GM12865 (cell line): Measurements from ENCODE around the gene MYCBP2.

Experiments
- DNase-seq: peaks from one replicate; pipeline ENCODE4 v3.0.0; 2010; ENCODE audit warnings: low read depth
- H3K4me3 ChIP-seq: 2 replicates; pipeline ENCODE4 v1.5.1; 2011; ENCODE audit warnings: mild to moderate bottlenecking, low read depth, low read length, control low read depth
- TF ChIP-seq, protein P1 (sequence below): IDR thresholded peaks from 2 replicates; pipeline ENCODE4 v1.5.1; 2011; ENCODE audit warnings: low read length, control low read depth, low read depth, inconsistent platforms; ENCODE audit not compliant: insufficient read depth; ENCODE audit errors: missing control alignments

MYCBP2 gene

DNA sequence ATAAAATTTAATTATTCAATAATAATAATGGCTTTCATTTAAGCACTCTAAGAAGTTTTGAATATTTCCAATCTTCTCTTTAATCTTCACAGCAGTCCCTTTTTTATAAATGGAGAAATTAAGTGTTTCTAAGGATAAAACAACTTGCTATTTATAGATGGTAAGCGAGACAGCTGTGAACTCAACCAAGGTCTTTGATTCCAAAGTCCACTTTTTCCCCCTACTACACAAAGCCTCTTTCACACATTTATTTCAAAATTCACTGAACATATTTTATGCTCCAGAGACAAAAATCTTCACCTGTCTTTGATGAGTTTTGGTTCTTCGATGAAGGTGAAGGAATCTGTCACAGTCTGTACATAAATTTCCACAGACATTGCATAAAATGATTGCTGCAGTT lies 265.5 kb downstream of the MYCBP2 start:
- TF ChIP-seq, protein P1, sequence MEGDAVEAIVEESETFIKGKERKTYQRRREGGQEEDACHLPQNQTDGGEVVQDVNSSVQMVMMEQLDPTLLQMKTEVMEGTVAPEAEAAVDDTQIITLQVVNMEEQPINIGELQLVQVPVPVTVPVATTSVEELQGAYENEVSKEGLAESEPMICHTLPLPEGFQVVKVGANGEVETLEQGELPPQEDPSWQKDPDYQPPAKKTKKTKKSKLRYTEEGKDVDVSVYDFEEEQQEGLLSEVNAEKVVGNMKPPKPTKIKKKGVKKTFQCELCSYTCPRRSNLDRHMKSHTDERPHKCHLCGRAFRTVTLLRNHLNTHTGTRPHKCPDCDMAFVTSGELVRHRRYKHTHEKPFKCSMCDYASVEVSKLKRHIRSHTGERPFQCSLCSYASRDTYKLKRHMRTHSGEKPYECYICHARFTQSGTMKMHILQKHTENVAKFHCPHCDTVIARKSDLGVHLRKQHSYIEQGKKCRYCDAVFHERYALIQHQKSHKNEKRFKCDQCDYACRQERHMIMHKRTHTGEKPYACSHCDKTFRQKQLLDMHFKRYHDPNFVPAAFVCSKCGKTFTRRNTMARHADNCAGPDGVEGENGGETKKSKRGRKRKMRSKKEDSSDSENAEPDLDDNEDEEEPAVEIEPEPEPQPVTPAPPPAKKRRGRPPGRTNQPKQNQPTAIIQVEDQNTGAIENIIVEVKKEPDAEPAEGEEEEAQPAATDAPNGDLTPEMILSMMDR = no peak
- DNase-seq = no peak
- H3K4me3 ChIP-seq = no peak overlapping the region

DNA sequence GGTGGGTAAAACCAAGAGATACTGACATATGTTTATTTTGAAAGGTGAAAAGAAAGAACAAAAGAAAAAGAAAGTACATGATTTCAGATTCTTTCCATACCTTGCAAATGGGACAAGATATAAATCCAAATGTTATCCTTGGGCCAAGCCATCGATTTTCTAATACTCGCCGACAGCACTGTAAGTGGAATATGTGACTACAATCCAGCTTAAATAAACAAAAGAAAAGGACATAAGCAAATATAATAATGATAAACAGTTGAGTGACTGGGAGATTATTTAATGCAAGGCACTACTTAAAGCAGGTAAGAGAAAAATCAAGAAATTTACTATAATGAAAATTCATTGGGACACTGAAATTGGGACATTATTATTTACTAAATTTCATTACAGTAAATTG lies 270.0 kb downstream of the MYCBP2 start:
- no peak for DNase-seq
- TF ChIP-seq, protein P1 = no peak
- H3K4me3 ChIP-seq = no peak overlapping the region

DNA sequence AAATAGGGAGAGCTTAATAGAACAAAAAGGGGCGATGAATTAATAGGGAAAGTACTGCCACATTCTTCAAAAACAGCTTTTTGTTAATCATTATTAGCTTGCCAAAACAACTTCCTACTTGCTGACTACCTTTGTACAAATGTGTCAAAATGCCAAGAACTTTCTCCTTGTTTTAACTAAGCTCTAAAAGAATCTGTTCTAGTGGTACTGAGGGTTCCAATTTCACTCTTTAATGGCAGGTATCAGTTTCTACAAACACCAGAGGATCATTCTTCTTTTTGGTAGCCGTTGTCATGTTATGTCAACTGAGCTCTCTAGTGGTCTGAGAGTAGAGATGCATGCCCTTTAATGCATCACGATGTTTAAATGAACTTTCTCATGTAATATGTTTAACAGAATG lies 270.5 kb downstream of the MYCBP2 start:
- TF ChIP-seq, protein P1 = no peak
- no peak overlapping the region for H3K4me3 ChIP-seq
- DNase-seq = no peak

DNA sequence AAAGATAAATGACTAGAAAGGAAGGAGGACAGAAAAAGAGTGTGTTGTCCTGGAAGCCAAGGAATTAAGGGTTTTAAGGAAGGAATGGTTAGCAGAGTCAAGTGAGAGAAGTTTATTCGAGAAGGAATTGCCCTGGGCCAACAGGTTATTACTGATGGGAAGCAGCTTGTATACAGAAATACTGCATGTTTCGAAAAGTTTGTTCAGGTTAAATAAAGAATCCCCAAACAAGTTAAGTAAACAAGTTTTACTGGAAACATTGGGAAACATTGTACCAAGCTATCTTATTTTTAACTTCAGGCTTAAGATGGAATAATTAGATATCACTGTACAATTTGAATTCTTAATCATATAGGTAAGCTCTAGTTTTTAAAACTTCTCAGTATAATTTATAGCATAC lies 271.7 kb downstream of the MYCBP2 start:
- DNase-seq = no peak
- H3K4me3 ChIP-seq = no peak overlapping the region

DNA sequence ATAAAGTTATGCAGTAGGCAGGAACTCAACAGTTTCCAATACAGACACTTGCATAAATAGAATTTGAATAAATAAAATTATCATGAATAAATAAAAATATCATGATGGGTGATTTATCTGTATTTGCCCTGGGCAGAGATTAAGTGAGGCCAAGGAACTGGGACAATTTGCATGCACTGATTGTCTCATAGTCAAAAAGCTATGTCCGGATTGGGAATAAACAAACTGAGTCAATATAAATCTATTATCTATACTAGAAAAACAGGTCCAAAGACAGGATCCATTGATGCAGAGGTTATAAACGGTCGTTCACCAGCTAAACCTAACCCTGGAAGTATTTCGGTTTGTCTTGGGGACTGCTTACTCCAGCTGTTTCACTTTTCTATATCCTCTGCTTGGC lies 273.7 kb downstream of the MYCBP2 start:
- DNase-seq = no peak

More for the DNA sequence above, 271.7 kb downstream of the MYCBP2 start:
- TF ChIP-seq, protein P1 = no peak

DNA sequence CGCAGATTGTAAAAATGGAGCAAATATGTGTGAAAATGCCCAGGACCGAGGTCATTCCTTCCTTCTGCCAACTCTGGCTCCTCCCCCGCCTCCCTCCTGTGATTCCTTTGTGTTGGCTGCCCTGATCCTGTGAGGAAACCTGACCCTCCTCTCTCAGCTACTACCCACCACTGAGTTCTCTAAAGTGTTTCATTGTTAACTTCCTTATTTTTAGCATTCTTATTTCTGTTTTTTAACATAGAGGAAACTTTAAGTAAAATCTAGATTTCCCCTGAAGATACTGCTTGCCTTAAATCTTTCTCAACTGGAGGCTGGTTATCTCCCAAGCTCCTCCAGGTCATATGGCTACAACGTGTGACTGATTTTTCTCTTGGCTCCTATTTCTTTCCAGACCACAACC lies 278.2 kb downstream of the MYCBP2 start:
- no peak overlapping the region for H3K4me3 ChIP-seq
- no peak for DNase-seq
- TF ChIP-seq, protein P1 = no peak

More for the DNA sequence above, 273.7 kb downstream of the MYCBP2 start:
- TF ChIP-seq, protein P1 = no peak
- H3K4me3 ChIP-seq = no peak overlapping the region

DNA sequence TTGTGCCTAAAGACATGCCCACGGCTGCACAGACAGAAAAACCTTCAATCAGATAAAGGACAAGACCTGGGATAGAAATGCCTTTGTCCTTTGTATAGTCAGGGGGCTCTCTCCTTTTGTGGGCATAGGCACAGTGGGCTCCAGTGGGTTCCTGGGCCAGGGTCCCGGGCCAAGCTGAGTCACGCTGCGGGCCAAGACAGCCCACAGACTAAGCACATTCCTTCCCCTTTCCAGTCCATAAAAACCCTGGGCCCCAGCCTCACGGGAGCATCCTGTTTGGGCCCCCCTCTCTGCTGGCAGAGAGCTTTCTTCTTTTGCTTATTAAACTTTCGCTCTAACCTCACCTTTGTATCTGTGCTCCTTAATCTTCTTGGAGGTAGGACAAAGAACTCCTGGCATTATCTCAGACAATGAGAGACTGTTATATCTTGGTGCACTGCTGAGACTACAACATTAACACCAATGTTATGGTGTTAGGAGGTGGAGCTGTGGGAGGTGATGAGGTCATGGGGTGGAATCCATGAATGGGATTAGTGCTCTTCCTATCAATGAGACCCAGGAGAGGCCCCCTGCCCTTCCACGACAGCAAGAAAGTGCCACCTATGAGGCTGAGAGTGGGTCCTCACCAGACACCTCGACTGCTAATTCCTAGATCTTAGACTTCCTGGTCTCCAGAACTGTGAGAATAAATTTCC lies 279.1 kb downstream of the MYCBP2 start:
- TF ChIP-seq, protein P1 = no peak

More for the DNA sequence above, 279.1 kb downstream of the MYCBP2 start:
- DNase-seq = no peak
- H3K4me3 ChIP-seq = no peak overlapping the region
